Stimulated activated CD8-positive, alpha-beta memory T cell treated with anti-CD3 and anti-CD28 coated beads, Interleukin-12 subunit alpha, Interleukin-12 subunit beta, amount 100 ng/mL, for 1 hour (primary cell): ENCODE measurements around the gene LAMA4.

ENCODE experiments used
- DNase-seq: peaks from one replicate; pipeline ENCODE4 v3.0.0-alpha.2; 2020; ENCODE audit warnings: low read depth

Gene LAMA4

DNA sequence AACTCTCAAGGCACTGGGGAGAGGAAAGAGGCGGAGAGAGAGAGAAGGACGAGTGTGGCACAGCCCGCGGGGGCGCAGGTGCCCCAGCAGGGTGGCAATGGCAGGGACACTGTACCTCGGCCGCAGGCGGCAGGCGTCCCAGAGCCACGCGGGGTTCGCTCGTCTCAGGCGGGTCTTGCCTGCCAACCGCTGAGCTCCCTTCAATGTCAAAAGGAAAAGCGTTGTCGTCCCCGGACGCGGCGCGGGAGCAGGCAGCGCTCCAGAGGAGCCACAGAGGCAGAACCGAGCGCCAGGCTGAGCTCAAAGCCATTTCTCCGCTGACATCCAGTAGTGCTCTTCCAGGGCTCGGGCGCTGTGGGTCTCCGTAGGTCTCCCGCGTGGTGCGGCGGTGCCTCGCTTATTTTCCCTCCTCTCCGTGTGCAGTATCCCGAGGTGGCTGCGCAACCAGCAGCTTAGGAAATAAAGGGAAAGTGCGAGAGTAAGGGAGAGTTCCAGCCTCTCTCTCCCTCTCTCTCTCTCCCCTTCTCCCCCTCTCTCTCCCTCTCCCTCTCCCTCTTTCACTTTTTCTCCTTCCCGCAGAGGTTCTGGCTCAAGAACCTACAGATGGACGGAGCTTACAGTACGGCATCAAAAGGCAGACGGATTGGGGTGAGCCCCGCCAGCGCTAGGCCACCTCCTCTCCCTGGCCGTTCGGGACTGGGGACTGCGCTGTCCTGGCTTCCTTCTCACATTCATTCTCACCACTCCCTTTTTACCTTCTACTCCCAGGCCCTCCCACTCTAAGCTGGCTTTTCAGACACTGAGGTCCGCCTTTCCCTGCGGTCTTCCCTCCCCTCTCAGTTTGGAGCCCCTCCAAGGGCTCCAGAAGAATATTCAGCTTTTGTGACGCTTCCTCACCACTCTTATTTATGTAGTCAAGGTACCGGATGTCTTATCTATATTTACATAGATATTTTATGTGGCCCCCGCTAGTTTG is at the start of gene LAMA4:
LAMA4 (minus strand) TSS at position 727 of the 976 bp plus-strand sequence; CDS start at position 310, 417 bp downstream.
- DNase-seq = no peak

DNA sequence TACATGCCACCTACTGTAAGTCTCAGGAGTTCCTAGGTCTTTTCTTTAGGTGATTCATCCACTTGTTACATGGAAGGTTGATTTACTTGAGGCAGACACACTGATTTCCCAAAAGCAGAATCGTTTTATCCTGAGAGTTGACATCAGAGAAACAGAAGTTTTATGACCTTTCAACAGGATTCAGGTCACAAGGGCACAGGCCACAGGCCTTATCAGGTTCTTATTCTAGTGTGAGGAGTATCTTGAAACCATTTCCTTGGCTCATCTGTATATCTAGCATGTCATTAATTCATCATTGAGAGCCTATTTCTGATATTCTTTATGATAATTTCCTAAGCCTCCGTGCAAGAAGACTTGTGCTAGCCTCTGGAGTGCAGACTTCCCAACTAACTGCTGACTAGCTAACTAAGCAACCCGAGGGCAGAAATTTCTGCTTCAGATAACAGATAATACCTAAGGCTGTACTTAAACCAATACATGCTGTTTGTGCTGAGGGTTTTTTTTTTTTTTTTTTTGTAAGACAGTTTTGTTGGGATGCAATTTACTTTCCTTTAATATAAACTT is 47.9 kb upstream of the LAMA4 start:
- no peak for DNase-seq

DNA sequence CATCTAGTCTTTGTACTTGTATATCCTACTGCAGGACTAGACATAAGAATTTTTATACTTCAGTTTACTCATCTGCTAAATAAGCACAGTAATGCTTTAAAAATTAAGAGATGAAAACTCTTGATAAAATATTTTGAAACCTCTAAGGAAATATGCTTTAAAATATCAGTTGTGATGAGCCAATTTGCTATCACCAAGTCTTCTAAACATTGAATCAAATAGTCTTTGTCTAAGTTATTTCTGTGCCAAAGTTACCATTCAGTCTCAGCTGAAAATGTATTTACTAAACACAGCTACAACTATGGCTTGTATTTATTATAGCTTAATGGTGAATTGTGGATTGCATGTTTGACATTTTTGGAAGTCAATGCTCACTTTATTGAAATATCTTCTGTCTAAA is 46.5 kb upstream of the LAMA4 start:
- no peak for DNase-seq

DNA sequence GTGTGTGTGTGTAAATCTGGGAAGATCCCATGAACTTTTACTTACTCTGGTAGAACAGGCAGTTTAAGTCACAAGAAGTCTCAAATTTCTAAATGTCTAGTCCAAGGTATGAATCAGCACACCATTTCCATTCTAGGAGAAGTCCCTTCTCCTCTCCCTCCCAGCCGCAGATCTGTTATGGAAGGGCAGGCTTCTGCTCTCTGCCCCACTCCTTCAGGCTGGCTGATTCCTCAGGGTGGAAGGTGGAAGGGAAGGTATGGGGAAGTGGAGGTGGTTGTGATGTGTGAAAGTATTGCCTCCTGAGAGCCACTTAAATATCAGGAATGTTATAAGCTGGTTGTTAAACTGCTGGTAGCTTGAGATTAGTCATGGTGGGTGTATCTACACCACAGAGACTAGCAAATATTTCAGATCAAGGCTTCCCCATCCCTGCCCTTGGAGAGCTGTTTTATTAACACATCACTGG is 44.5 kb upstream of the LAMA4 start:
- no peak for DNase-seq

DNA sequence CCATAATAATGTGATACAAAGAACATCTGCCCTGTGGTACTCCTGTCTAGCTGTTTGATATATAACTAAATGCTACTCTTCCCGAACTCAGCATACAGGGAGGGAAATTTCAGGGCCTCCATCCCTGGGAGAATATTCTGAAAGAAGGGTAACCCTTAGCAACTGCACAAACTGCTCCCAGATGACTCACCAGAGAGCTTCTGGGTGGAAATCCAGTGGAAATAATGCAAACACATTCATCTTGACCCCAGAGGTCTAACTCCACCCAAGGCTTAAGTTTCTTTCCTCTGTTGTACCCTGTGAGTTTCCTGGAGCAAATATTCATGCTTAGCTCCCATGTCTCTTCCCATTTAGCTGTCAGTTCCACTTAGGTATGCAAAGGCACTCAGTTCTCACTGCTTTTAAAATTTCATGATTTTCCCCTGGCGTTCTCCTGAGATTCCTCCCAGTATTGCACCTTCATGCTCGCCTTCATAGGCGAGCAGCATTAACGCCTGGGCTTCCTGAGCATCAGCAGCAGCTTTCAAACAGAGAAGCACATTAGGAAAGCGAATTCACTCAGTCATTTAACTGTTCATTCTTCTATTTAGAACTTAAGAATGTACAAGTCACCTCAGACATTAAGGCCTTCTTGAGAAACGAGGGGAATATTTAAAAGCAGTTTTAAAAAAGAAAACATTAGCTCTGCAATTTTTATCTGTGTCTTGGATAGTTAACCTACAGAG is 43.8 kb upstream of the LAMA4 start:
- no peak for DNase-seq

GRCh38 chr6:112296694-112297093 is 42.3 kb upstream of the LAMA4 start:
- DNase-seq = no peak

DNA sequence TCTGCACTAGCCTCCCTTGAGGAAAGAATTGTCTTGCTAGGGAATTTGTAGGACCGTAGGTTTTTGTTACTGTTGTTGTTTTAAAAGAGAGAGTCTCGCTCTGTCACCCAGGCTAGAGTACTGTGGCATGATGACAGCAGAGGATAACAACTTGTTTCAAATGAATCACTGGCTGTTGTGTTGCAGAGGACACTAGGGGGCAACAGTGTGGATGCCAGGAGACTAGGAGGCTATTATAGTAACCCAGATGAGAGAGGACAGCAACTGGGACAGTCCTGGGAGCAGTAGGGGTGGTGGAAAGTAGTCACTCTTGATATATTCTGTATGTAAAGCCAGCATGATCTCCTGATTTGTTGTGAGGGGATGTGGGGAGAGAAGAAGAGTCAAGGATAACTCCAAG is 41.8 kb upstream of the LAMA4 start:
- DNase-seq = no peak

DNA sequence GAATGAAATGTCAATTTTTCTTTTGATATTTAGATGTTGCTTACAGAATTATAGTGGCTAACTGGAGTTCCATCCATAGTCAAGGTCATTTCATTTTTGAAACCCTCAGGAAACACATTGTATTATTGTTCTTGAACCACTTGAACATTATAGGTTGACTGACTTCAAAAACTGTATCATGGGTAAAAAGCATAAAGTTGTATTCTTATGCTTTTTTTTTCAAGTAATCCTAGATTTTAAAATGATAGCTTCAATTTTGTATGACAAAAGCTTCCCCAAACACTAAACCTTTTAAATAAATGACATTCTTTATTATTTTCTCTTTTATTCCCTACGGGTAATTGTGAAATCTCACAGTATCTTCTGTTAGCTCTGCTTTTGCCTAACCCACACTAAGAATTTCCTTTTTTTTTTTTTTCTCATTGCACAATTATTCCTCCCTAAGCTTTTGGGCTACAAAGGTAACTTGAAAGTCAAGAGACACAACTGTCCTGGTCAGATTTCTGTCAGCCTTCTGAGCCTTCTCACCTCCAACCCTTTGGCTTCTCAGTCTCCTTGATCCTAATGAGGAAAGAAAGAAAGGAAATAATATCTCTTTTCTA is 36.9 kb upstream of the LAMA4 start:
- DNase-seq = no peak

GRCh38 chr6:112289038-112289566 is 34.7 kb upstream of the LAMA4 start:
- DNase-seq = no peak

GRCh38 chr6:112288475-112288874 is 34.1 kb upstream of the LAMA4 start:
- no peak for DNase-seq

DNA sequence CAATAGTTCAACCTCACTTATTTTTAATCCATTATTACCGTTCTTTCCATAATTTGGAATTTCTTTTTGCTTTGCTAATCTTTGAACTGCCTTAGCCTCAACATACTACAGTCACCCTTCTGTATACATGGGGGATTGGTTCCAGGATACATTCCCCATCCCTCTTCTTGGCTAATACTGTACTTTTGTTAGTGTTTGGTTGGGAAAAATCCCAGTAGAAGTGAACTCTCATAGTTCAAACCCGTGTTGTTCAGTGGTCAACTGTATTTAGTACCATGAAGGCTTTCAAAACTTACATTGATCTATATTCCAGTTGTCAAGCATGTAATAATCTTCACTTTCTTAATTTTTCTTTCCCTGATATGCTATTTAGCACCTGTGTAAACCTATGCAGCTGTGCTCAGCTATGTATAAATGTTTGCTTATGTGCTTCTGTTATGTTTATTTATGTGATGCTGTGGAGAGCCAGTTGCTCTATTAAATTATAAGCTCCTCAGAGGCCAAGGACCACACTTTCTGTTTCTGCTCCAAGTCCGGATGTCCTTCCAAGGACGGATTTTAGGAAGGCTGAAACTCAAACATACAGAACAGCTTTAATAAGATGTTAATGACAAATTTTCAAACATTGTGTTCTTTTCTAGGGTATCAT is 33.3 kb upstream of the LAMA4 start:
- DNase-seq = no peak

DNA sequence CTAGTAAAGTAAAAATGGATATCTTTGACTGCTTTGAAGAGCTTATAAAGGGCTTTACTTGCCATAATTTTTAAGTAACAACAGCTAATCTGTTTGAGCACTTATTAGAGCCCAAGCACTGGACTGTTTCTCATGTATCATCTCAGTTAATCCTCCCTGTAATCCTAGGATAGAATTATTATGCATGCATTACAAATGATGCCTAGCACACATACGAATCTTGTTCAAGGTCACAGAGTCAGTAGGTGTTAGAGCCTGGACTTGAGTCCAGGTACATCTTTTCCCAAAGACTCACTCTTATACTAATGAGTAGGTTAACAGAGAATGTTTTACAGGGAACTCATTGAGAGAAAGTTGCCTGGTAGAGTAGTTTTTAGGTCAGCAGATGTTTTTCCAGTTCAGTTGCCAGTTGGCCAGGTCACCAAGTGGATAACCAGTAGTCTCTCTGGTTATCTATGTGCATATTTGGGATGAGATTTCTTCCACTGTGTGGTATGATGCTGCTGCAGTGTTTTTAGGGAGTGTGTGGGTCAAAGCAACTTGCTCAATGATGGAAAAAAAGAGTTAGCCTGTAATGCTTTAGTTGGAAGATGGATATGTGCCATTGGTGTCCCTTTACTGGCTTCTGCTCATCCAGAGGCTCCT is 32.3 kb upstream of the LAMA4 start:
- DNase-seq = no peak

DNA sequence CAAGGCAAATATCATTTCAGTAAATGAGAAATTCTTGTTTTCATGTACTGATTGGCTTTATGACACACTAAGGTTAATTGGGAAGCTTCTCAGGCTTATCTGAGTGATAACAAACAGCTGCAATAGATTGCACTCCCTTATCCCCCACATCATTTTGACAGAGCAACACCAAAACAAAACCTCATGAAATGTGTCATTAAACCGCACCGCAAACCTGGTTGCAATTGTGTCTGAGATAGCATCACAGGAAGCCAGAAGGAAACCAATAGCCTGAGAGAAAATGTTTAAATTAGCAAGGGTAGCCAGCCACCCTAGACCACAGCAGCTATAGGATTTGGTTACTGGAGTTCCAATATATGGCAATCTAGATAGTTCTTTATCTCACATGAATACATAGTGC is 31.6 kb upstream of the LAMA4 start:
- DNase-seq = peak; percentile 35

GRCh38 chr6:112284603-112285002 is 30.2 kb upstream of the LAMA4 start:
- DNase-seq = no peak

- no peak for DNase-seq
Measured at GRCh38 chr6:112283621-112284020, 29.3 kb upstream of the LAMA4 start.

DNA sequence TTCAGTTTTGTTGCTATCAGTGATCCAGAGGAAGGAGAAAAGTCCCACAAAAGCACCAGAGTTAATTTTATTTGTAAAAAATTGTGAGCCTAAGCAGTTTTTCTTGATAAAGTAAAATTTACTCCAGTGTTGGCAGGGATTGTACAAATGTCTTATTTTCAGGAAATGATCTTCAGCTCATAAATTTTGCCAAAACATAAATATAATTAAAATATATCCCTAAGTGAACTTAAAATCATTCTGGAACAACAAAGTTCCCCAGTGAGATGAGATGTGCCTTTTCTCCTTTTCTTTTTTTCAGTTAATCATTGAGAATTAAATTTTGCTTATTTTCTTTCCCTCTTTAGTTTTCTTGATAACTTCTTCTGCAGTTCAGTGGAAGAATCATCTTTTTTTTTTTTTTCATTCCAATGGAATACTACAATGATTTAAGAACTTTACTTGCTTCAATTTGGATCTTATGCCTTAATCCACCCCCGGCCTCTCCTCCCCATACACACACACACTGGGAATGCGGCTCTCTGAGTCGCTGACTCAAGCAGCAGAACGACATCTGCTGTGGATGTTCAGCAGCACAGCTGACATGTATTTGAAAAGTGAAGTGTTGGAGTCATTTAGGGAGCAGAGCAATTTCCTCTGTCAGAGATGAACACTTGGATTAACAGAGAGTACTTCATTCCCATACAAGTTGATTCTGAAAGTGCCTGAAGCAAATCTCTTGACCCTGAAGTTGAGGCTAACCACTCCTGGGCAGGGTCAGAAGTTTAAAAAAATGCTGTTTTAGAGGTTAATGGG is 27.7 kb upstream of the LAMA4 start:
- DNase-seq = no peak

DNA sequence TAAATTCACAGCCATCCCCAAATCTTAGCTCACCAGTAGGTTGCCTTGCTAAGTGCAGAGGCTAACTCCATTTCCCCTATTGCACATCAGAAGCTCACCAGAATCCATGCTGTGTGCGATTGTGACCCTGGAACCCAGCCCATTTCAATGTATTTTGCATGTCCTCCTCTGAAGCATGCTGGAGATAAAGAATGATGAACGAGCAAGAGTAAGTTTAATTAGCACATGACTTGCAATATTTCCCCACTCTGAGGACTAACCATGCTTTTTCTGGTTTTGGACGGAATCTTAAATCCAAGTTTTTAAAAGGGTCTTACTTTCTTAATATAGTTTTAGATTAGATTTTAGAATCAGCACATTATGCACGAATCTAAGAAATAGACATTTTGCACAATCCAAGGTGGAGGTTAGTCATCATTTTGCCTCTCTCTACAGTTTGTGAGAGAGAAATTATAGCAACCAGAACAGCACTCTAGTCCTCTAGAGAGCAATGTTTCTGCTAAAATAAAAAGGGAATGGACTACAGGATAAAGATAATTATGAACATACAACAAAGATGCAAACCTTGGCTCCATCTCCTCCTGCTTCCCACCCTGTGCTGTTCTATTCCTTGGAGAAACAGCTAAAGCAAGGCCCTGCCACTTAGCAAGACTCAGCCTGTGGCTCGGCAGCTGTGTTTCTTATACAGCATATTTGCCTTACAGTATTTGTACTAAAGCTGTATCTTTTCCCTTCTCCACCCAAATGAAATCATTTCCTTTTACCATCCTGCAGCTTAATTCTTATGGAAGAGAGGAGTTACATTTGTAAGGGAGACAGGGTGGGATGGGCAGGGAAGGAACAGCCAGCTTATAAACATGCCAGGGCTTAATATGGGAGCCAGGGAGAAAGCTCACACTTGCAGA is 24.9 kb upstream of the LAMA4 start:
- DNase-seq = no peak

DNA sequence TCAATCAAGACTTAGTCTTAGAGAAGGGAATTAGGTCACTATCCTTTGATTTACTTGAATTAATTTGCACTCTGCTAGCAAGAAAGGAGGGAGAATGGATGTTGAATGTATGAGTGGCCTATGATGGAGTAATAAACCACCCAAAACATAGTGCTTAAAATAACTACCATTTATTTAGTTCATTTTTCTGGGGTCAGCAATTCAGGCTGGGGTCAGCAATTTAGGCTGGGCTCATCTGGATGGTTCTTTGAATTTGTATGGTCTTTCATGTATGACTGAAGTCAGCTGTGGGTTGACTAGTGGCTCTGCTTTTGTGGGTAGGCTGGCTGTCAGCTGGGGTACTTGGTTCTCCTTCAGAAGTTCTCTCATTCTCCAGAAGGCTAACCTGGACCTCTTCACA is 21.0 kb upstream of the LAMA4 start:
- no peak for DNase-seq

DNA sequence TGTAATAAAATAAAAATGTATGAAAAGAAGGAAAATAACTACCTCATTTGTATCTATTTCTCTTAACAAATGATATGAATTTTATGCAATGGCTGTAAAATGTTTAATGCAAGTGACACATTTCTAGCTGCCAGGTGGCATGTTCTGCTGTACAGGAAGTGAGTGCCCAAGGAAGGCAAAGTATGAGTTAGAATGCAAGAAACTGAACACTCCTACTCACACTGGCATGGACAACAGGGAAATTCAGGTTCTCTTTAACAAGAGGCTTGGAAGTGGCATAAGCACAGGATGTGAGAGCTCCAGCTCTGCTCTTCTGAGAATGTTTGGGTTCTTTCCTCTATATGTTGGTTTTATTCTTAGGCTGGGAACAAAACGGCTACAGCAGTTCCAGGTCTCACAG is 20.4 kb upstream of the LAMA4 start:
- no peak for DNase-seq
